Mesothelial cell of epicardium (in vitro differentiated cells): ENCODE measurements around the gene SLC9A6. TPM values are rescaled to one million over a fixed set of nuclear protein-coding genes. Genes with fewer than 3 reads are reported as not detected.
"Not testable (repeated sequence)": the region's sequence is repeated elsewhere in the genome, so short reads cannot be mapped to it uniquely, and the experiment has no call there.

ENCODE experiments used
- DNase-seq, 2 experiments: peaks; one replicate each; pipeline ENCODE4 v3.0.0; 2021; ENCODE audit warnings: low spot score in 2 of 2; ENCODE audit not compliant: unreplicated experiment in 2 of 2
- H3K27ac Mint-ChIP-seq: 2 replicates; pipeline ENCODE4 v1.8.0; 2021; ENCODE audit warnings: mixed read lengths
- H3K27me3 Mint-ChIP-seq: 2 replicates; pipeline ENCODE4 v1.8.0; 2021; ENCODE audit warnings: low read depth, mixed read lengths
- H3K36me3 Mint-ChIP-seq: 2 replicates; pipeline ENCODE4 v1.8.0; 2021; ENCODE audit warnings: mixed read lengths
- H3K4me1 Mint-ChIP-seq: 2 replicates; pipeline ENCODE4 v1.8.0; 2021; ENCODE audit warnings: mixed read lengths
- H3K4me3 Mint-ChIP-seq: 2 replicates; pipeline ENCODE4 v1.8.0; 2021; ENCODE audit warnings: mild to moderate bottlenecking, moderate library complexity, mixed read lengths
- H3K9me3 Mint-ChIP-seq: 2 replicates; pipeline ENCODE4 v1.8.0; 2021; ENCODE audit warnings: mixed read lengths
- total RNA-seq: library from RNA; stranded (reverse); gene quantifications from 3 replicates; pipeline ENCODE4 v1.2.1, GENCODE V29; 2021
- TF ChIP-seq, protein P1 (sequence below): fragments of 200-600 bp; sonication (generic); IDR thresholded peaks from one replicate; pipeline ENCODE4 v1.5.0; 2021; ENCODE audit warnings: antibody characterized with exemption; ENCODE audit not compliant: unreplicated experiment

Gene SLC9A6
- total RNA-seq, 1 donor from 2014 or later, result 14.1 TPM

DNA sequence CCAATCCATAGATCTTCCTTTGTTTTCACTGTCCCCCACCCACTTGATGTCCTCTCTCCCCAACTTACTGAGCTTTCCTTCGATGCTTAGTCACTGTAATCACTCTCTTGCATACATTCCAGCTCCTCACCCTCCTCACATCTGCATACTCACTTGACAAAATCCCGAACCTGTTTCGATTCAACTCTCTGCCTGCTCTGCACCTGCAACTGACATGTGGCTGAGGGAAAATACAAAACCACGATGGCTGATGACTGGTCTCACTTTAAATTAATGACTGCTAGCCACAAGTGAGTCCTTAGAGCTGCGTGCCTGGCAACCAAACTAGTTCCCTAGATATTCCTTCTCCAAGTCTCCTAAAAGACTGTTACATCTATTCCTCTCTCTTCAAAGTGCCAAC lies 91.7 kb downstream of the SLC9A6 start:
- H3K4me3 Mint-ChIP-seq, result no peak overlapping the region
- no peak for DNase-seq
- no peaks in the 10 kb centered on the region for H3K4me1 Mint-ChIP-seq
- no peak overlapping the region for H3K27ac Mint-ChIP-seq
- TF ChIP-seq, protein P1, sequence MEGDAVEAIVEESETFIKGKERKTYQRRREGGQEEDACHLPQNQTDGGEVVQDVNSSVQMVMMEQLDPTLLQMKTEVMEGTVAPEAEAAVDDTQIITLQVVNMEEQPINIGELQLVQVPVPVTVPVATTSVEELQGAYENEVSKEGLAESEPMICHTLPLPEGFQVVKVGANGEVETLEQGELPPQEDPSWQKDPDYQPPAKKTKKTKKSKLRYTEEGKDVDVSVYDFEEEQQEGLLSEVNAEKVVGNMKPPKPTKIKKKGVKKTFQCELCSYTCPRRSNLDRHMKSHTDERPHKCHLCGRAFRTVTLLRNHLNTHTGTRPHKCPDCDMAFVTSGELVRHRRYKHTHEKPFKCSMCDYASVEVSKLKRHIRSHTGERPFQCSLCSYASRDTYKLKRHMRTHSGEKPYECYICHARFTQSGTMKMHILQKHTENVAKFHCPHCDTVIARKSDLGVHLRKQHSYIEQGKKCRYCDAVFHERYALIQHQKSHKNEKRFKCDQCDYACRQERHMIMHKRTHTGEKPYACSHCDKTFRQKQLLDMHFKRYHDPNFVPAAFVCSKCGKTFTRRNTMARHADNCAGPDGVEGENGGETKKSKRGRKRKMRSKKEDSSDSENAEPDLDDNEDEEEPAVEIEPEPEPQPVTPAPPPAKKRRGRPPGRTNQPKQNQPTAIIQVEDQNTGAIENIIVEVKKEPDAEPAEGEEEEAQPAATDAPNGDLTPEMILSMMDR, result no peak
- no peaks in the 10 kb centered on the region for H3K36me3 Mint-ChIP-seq
- peaks cover 22% of the 10 kb centered on the region for H3K27me3 Mint-ChIP-seq
- H3K9me3 Mint-ChIP-seq, result peaks cover 42% of the 10 kb centered on the region

- Mint-ChIP-seq H3K27me3 (peaks cover 20% of the 10 kb centered on the region), H3K9me3 (peaks cover 40% of the 10 kb centered on the region), H3K4me1 (no peaks in the 10 kb centered on the region), H3K36me3 (no peaks in the 10 kb centered on the region), H3K27ac (no peak overlapping the region), H3K4me3 (no peak overlapping the region)
- no peak for DNase-seq
- TF ChIP-seq, protein P1, result no peak
These were observed 95.5 kb downstream of the SLC9A6 start for GRCh38 chrX:136080766-136081165.

DNA sequence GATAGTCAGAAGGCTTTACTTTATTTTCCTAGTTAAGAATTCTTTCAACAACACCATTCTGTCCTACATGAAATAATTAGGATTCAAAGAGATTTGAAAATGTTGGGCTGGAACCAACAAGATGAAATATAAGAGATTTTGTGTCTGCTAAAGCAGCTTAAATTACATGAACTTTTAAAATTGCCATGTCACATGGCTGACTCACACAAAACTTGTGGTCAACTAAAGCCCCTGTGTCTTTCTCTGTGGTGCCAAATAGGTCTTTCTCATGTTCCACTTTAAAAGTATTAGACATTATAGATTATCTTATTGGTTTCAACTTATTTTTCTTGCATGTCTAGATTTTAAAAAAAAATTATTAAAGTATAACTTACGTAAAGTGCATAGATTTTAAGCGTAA lies 101.3 kb downstream of the SLC9A6 start:
- TF ChIP-seq, protein P1, result no peak
- DNase-seq, result no peak
- no peak overlapping the region for H3K4me3 Mint-ChIP-seq
- H3K4me1 Mint-ChIP-seq, result no peaks in the 10 kb centered on the region
- H3K36me3 Mint-ChIP-seq, result no peaks in the 10 kb centered on the region
- no peaks in the 10 kb centered on the region for H3K27me3 Mint-ChIP-seq
- no peak overlapping the region for H3K27ac Mint-ChIP-seq
- H3K9me3 Mint-ChIP-seq, result peaks cover 19% of the 10 kb centered on the region

GRCh38 chrX:136091898-136092297 lies 106.7 kb downstream of the SLC9A6 start:
- not testable (repeated sequence) for H3K36me3 Mint-ChIP-seq, DNase-seq, H3K4me3 Mint-ChIP-seq, H3K4me1 Mint-ChIP-seq, H3K27ac Mint-ChIP-seq, H3K27me3 Mint-ChIP-seq
- H3K9me3 Mint-ChIP-seq, result peaks cover 21% of the 10 kb centered on the region

DNA sequence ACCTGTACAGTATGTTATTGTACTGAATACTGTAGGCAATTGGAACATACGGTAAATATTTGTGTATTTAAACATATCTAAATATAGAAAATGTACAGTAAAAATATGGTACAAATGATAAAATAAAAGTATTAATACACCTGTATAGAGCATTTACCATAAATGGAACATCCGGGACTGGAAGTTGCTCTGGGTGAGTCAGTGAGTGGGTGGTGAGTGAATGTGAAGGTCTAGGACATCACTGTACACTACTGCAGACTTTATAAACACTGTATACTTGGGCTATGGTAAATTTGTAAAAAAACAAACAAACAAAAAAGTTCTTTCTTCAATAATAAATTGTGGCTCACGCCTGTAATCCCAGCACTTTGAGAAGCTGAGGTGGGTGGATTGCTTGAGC lies 109.7 kb downstream of the SLC9A6 start:
- Mint-ChIP-seq H3K27me3 (no peaks in the 10 kb centered on the region), H3K27ac (no peak overlapping the region), H3K4me1 (no peaks in the 10 kb centered on the region), H3K36me3 (no peaks in the 10 kb centered on the region), H3K9me3 (peaks cover 28% of the 10 kb centered on the region), H3K4me3 (no peak overlapping the region)
- no peak for DNase-seq
- TF ChIP-seq, protein P1, result no peak

Other genes starting within 250 kb of the SLC9A6 start
- gene CT45A3, start 217.2 kb upstream of the SLC9A6 start, total RNA-seq, result not detected in 3 replicates
- not detected in 3 replicates for gene CT45A5, start 199.9 kb upstream of the SLC9A6 start, total RNA-seq
- not detected in 3 replicates for gene CT45A6, start 182.6 kb upstream of the SLC9A6 start, total RNA-seq
- gene CT45A2, start 165.4 kb upstream of the SLC9A6 start, total RNA-seq, result not detected in 3 replicates
- not detected in 3 replicates for gene CT45A7, start 148.2 kb upstream of the SLC9A6 start, total RNA-seq
- gene CT45A8, start 130.9 kb upstream of the SLC9A6 start, total RNA-seq, result not detected in 3 replicates
- not detected in 3 replicates for gene CT45A9, start 113.6 kb upstream of the SLC9A6 start, total RNA-seq
- not detected in 3 replicates for gene CT45A10, start 92.0 kb upstream of the SLC9A6 start, total RNA-seq
- not detected in 3 replicates for gene SAGE1, start 91.7 kb upstream of the SLC9A6 start, total RNA-seq
- 16.7 to 17.6 TPM (median 16.9 TPM) in 3 replicates for gene MMGT1, start 11.4 kb upstream of the SLC9A6 start, total RNA-seq
- gene FHL1, start 162.1 kb downstream of the SLC9A6 start, total RNA-seq, result 22.2 to 26.8 TPM (median 23.4 TPM) in 3 replicates